Suprapubic skin (tissue), 4 donors: Measurements from ENCODE around the gene PSMD2. TPM values are rescaled to one million over a fixed set of nuclear protein-coding genes. Genes with fewer than 3 reads are reported as not detected.

ENCODE experiments used
- DNase-seq, 2 donors: peaks; one replicate each; pipeline ENCODE4 v3.0.0-alpha.2; 2019; ENCODE audit warnings: low spot score in 2 of 2
- H3K27ac ChIP-seq: fragments of 200-600 bp; sonication (generic); one replicate; pipeline ENCODE4 v1.5.1; 2019
- H3K27me3 ChIP-seq: fragments of 200-600 bp; sonication (generic); one replicate; pipeline ENCODE4 v1.5.1; 2019
- H3K36me3 ChIP-seq: fragments of 200-600 bp; sonication (generic); one replicate; pipeline ENCODE4 v1.5.1; 2019
- H3K4me1 ChIP-seq: fragments of 200-600 bp; sonication (generic); one replicate; pipeline ENCODE4 v1.5.1; 2019
- H3K4me3 ChIP-seq: fragments of 200-600 bp; sonication (generic); one replicate; pipeline ENCODE4 v1.5.1; 2019; ENCODE audit warnings: mild to moderate bottlenecking
- H3K9me3 ChIP-seq: fragments of 200-600 bp; sonication (generic); one replicate; pipeline ENCODE4 v1.5.1; 2019
- CTCF ChIP-seq, 2 donors: fragments of 200-600 bp in 1 of 2; fragments of 450-650 bp in 1 of 2; sonication (generic) in 1 of 2; IDR thresholded peaks; one replicate each; pipeline ENCODE4 v1.5.1; 2016 to 2019; ENCODE audit warnings: antibody characterized with exemption in 2 of 2, mild to moderate bottlenecking in 1 of 2, moderate library complexity in 1 of 2
- EP300 ChIP-seq: sonication (generic); formaldehyde crosslinking; IDR thresholded peaks from one replicate; pipeline ENCODE4 v1.6.1; 2017; ENCODE audit warnings: antibody characterized with exemption
- POLR2A ChIP-seq, 2 donors: fragments of 450-650 bp; IDR thresholded peaks; one replicate each; pipeline ENCODE4 v1.6.1; 2017; ENCODE audit warnings: antibody characterized with exemption in 2 of 2, mild to moderate bottlenecking in 2 of 2, moderate library complexity in 2 of 2
- POLR2AphosphoS5 ChIP-seq, 3 donors: sonication (generic); formaldehyde crosslinking; IDR thresholded peaks; one replicate each; pipeline ENCODE4 v1.6.1; 2017; ENCODE audit warnings: antibody characterized with exemption in 3 of 3
- WGBS: methylation state at CpG from one replicate; pipeline ENCODE4 v1.1.5; 2018; 5-methylcytosine and 5-hydroxymethylcytosine counted together
- total RNA-seq, 4 donors: library from RNA; depleted of rRNA; stranded (reverse); fragments of >200 nt; gene quantifications; one replicate each; pipeline ENCODE4 v1.1.0, GENCODE V29; 2016

Gene PSMD2
- total RNA-seq, 4 donors from 2014 or later = 118 to 221 (median 197) TPM

- Histone ChIP-seq H3K4me1 (peaks cover 15% of the 10 kb centered on the region), H3K9me3 (no peaks in the 10 kb centered on the region), H3K36me3 (peaks cover 3% of the 10 kb centered on the region), H3K27me3 (no peaks in the 10 kb centered on the region), H3K27ac (no peak overlapping the region), H3K4me3 (no peak overlapping the region)
- 55% methylated on average over 9 of the region's 9 CpGs for WGBS
- TF ChIP-seq EP300 (no peak), POLR2AphosphoS5 (IDR thresholded peaks at IDR 0.05) (no peak), CTCF (IDR thresholded peaks at IDR 0.05) (no peak), POLR2A (IDR thresholded peaks at IDR 0.05) (no peak)
- no peak for DNase-seq
Observed at GRCh38 chr3:184351511-184352148, 52.6 kb downstream of the PSMD2 start.

DNA sequence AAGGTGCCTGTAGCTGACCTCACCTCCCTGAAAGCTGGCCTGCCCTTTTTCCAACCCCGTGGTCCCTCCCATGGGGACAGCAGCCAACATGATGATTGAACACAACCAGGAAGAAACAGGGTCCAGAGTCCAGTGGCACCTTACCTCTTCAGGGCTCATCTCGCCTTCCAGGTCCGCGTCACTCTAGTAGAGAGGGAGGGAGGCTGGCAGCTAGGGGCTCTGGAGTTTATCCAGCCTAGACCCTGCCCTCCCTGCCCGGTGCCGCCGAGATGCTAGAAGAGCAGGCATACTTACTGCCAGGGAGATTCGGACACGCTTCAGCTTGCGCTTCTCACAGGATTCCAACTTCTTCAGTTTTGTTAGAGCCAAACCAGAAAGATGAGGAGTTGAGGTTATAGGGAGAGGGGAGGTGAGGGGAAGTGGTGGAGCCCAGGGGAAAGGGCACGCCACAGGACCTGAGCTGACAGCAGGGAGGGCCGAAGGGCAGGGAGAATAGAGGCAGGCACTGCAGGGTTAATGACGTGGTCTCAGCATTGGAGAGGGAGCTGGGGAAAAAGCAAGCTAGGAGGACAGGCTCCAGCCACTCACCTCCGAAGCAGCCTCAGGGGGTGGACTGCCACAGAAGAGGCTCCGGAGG lies 53.2 kb downstream of the PSMD2 start:
- no peak for TF ChIP-seq POLR2AphosphoS5 (IDR thresholded peaks at IDR 0.05)
- TF ChIP-seq POLR2A (IDR thresholded peaks at IDR 0.05) = no peak
- TF ChIP-seq CTCF (IDR thresholded peaks at IDR 0.05) = no peak
- TF ChIP-seq EP300 = no peak
- Histone ChIP-seq H3K4me3 (no peak overlapping the region), H3K36me3 (peaks cover 6% of the 10 kb centered on the region), H3K9me3 (no peaks in the 10 kb centered on the region), H3K27me3 (no peaks in the 10 kb centered on the region), H3K4me1 (peaks cover 15% of the 10 kb centered on the region), H3K27ac (no peak overlapping the region)
- 61% methylated on average over 14 of the region's 15 CpGs for WGBS
- no peak for DNase-seq

- WGBS = 92% methylated on average over 2 of the region's 11 CpGs
- Histone ChIP-seq H3K36me3 (peaks cover 10% of the 10 kb centered on the region), H3K4me1 (peaks cover 15% of the 10 kb centered on the region), H3K27me3 (no peaks in the 10 kb centered on the region), H3K4me3 (no peak overlapping the region), H3K27ac (no peak overlapping the region), H3K9me3 (no peaks in the 10 kb centered on the region)
- no peak for DNase-seq
- TF ChIP-seq EP300 (no peak), CTCF (IDR thresholded peaks at IDR 0.05) (no peak), POLR2AphosphoS5 (IDR thresholded peaks at IDR 0.05) (no peak)
Observed at GRCh38 chr3:184352897-184353545, 54.0 kb downstream of the PSMD2 start.

- no peaks in the 10 kb centered on the region for H3K9me3 ChIP-seq
- no peak overlapping the region for H3K27ac ChIP-seq
- TF ChIP-seq POLR2AphosphoS5 (IDR thresholded peaks at IDR 0.05) (no peak), EP300 (no peak), POLR2A (IDR thresholded peaks at IDR 0.05) (no peak), CTCF (IDR thresholded peaks at IDR 0.05) (no peak)
- H3K4me3 ChIP-seq = no peak overlapping the region
- no peak for DNase-seq
- H3K4me1 ChIP-seq = peaks cover 15% of the 10 kb centered on the region
- WGBS = 85% methylated on average over 4 of the region's 11 CpGs
- H3K27me3 ChIP-seq = no peaks in the 10 kb centered on the region
- peaks cover 10% of the 10 kb centered on the region for H3K36me3 ChIP-seq
Observed at GRCh38 chr3:184353546-184353941, 54.5 kb downstream of the PSMD2 start.

GRCh38 chr3:184354121-184354728 lies 55.2 kb downstream of the PSMD2 start:
- Histone ChIP-seq H3K27me3 (no peaks in the 10 kb centered on the region), H3K36me3 (peaks cover 10% of the 10 kb centered on the region), H3K27ac (no peak overlapping the region), H3K4me3 (no peak overlapping the region), H3K9me3 (no peaks in the 10 kb centered on the region), H3K4me1 (peaks cover 15% of the 10 kb centered on the region)
- TF ChIP-seq POLR2A (IDR thresholded peaks at IDR 0.05) = no peak
- no peak for TF ChIP-seq EP300
- TF ChIP-seq CTCF (IDR thresholded peaks at IDR 0.05) = peak in 1 of 2 donors; percentile 71
- WGBS = 19% methylated on average over 8 of the region's 18 CpGs
- DNase-seq = no peak
